ENCODE results near the gene SAMD4B. TPM values are rescaled to one million over a fixed set of nuclear protein-coding genes. Genes with fewer than 3 reads are reported as not detected.

SAMD4B gene
- total RNA-seq, 4 donors from 2014 or later, result 79.5 to 212 (median 124) TPM

DNA sequence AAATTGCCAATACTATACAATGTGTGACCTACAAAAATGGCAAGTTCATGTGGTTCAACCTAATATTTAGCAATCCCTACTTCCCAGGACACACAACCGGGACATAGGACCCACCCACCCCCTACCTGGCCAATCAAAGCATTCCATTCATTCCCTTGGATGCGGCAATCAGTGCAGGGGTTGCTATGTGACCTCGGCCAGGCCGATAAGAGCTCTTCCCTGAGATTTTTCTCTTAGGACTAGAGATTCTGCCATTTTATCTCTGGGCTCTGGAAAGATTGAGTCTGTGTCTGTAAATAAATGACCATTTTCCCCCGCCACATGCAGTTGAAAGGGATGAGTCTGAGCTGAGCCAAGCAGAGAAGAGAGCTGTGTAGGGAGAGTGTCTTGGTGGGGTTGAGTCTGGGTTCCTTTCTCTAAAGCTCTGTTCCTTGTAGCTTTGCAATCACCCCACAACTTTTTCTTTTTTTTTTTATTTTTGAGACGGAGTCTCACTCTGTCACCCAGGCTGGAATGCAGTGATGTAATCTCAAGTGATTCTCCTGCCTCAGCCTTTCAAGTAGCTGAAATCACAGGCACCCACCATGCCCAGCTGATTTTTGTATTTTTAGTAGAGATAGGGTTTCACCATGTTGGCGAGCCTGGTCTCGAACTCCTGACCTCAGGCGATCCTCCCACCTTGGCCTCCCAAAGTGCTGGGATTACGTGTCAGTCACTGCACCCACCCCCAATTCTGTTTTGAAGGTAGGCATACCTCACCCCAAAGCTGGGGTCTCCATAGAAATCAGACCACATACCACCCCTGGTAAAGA is 38.6 kb upstream of the SAMD4B start:
- H3K27me3 ChIP-seq, result peaks cover 13% of the 10 kb centered on the region
- 38 to 47% methylated on average over 10 of the region's 10 CpGs for WGBS, 2 donors

DNA sequence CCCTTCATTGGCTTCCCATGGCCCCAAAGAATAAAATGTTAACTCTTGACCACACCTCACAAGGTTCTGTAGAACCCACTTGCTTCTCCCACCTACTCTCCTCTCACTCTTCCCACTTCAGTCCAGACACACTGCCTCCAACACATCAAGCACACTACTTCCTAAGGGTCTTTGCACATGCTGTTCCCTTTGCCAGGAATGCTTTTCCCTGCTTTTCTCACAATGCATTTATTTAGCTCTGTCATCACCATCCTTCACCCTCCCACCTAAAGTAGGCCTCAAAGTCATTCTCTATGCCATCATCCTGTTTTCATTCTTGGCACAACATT is 38.1 kb upstream of the SAMD4B start:
- no peak for DNase-seq
- Histone ChIP-seq H3K27me3 (peaks cover 13% of the 10 kb centered on the region), H3K27ac (no peak overlapping the region), H3K4me1 (peaks cover 12 to 14% of the 10 kb centered on the region in 2 donors), H3K9me3 (no peaks in the 10 kb centered on the region), H3K36me3 (no peaks in the 10 kb centered on the region), H3K4me3 (replicated peaks in 1 of 3) (no peak overlapping the region)
- TF ChIP-seq CTCF (IDR thresholded peaks at IDR 0.05) (no peak), POLR2A (IDR thresholded peaks at IDR 0.05) (no peak)
- intact Hi-C loops (cut with DNase I), result no loop called here

More for the DNA sequence above, 38.6 kb upstream of the SAMD4B start:
- no peak overlapping the region for H3K27ac ChIP-seq
- intact Hi-C loops (cut with DNase I), result no loop called here
- H3K9me3 ChIP-seq, result no peaks in the 10 kb centered on the region
- no peaks in the 10 kb centered on the region for H3K36me3 ChIP-seq
- TF ChIP-seq POLR2A (IDR thresholded peaks at IDR 0.05) (no peak), CTCF (IDR thresholded peaks at IDR 0.05) (no peak)
- H3K4me3 ChIP-seq (replicated peaks in 1 of 3), result no peak overlapping the region
- no peak for DNase-seq
- H3K4me1 ChIP-seq, result peaks cover 12 to 14% of the 10 kb centered on the region in 2 donors

DNA sequence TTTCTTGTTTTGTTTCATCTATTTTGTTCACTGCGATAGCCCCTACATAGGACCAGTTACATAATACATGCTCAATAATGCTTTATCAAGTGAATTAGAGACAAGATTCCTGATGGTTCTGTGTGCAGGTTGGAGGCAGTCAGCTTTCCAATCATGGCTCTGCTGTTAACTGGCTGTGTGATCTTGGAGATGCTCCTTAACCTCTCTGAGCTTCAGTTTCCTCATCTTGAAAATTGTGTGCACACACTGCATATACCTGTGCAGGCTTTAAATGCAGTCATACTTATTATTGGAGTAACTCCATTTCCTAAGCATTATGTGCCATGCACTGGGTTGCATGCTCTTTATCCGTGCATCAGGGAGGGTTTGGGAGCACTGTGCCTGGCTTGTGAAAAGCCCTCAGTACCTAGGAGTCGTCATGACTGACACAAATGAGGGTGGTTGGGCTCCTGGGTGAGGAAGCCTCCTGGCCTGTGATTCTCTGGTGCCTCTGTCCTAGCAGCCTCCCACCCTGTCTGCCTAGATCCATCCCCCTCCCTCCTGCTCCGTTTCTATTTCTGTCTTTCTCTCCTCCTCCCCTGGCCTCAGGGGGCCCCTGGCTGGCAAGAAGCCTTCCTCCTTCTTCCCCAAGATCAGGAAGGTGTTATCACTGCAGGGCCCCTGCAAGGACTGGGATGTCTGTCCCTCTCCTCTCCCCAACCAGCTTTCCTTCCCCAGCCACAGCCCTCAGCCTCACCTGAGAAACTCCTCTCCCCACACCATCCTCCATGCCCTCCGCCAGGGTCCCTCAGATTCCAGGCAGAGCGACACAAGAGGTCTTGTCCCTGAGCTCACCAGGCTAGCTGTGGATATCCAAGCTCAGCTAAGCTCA is 37.3 kb upstream of the SAMD4B start:
- Histone ChIP-seq H3K4me1 (peaks cover 12 to 14% of the 10 kb centered on the region in 2 donors), H3K4me3 (replicated peaks in 1 of 3) (no peak overlapping the region), H3K27me3 (peaks cover 13% of the 10 kb centered on the region), H3K9me3 (no peaks in the 10 kb centered on the region), H3K36me3 (no peaks in the 10 kb centered on the region), H3K27ac (no peak overlapping the region)
- 36 to 42% methylated on average over 5 to 6 of the region's 6 CpGs for WGBS, 2 donors
- TF ChIP-seq CTCF (IDR thresholded peaks at IDR 0.05) (no peak), POLR2A (IDR thresholded peaks at IDR 0.05) (no peak)
- intact Hi-C loops (cut with DNase I), result no loop called here
- no peak for DNase-seq

GRCh38 chr19:39306075-39306474 is 36.1 kb upstream of the SAMD4B start:
- Histone ChIP-seq H3K27ac (no peak overlapping the region), H3K4me3 (replicated peaks in 1 of 3) (no peak overlapping the region), H3K4me1 (peaks cover 12 to 14% of the 10 kb centered on the region in 2 donors), H3K36me3 (no peaks in the 10 kb centered on the region), H3K27me3 (peaks cover 13% of the 10 kb centered on the region), H3K9me3 (no peaks in the 10 kb centered on the region)
- no peak for DNase-seq
- TF ChIP-seq CTCF (IDR thresholded peaks at IDR 0.05), result no peak
- TF ChIP-seq POLR2A (IDR thresholded peaks at IDR 0.05), result no peak
- intact Hi-C loops (cut with DNase I), result no loop called here

Data from thyroid gland (tissue), 4 donors.